ENCODE data around the gene U2SURP.
"Not testable (repeated sequence)": the region's sequence is repeated elsewhere in the genome, so short reads cannot be mapped to it uniquely, and the experiment has no call there.

The U2SURP gene

DNA sequence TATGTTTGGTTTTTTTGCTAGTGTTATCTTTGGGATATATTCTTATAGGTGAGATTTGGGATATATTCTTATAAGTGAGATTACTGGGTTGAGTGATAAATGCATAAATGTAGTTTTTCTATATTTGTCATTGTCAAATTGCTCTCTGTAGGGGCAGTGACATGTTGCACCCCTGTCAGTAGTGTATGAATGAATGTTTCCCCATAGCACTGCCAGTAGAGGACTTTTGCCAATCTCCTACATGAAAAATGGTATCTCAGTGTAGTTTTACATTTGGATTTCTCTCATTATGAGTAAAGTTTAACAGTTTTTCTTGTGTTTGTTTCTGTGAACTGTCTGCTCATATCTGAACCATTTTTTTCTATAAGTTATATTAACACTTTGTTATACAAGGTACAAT, 13.6 kb downstream of the U2SURP start:
- no peak for DNase-seq (ENCODE audit: low spot score)

DNA sequence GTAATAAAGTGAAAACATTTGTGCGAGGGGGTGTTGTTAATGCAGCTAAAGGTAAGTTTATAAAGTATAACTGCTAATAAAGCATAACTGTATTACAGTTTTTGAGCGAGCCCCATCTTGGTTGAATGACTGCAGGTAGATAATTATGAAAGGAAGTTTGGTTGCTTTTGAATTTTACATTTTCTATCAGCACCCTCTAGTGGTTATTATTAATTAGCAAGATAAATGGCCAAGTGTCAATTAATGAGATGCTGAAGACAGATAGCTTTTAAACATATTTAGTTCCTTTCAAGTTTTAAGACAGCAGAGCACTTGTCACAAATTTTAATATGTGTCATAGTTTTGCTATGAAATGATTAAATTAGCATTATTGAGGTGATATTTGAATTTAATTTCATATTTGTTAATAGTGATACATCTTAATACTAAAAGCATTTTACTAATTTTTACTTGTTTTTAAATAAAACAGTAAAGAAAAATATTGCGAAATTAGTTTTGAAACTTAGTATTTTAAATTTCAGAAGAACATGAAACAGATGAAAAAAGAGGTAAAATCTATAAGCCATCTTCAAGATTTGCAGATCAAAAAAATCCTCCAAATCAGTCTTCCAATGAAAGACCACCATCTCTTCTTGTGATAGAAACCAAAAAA, 15.1 kb downstream of the U2SURP start:
- DNase-seq (ENCODE audit: low spot score): no peak

DNA sequence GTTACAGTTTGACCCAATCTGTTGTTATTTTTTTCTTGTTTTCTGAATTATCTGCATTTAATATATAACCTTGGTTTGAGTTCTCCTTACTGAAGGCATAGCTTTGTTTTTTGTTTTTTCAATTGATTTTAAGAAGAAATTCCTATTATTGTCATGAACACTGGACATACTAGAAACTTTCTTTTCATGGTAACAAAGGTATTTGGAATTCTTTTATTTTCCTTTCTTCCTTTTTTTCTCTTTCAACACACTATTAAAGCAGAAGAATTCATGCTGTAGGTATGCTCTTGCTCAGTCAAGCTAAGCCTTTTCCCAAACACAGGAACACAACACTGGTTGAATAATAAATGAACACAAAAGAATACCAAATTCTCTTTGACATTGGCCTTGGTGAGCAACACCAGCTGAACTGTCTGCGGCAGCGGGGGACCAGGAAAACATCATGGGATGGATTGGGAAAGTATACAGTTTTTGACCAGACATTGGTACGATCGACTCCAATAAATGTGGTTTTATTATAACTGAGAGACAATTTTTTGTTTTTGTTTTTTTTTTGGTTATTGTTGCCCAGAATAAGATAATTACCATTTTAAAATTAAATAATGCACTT, 23.1 kb downstream of the U2SURP start:
- no peak for DNase-seq (ENCODE audit: low spot score)

DNA sequence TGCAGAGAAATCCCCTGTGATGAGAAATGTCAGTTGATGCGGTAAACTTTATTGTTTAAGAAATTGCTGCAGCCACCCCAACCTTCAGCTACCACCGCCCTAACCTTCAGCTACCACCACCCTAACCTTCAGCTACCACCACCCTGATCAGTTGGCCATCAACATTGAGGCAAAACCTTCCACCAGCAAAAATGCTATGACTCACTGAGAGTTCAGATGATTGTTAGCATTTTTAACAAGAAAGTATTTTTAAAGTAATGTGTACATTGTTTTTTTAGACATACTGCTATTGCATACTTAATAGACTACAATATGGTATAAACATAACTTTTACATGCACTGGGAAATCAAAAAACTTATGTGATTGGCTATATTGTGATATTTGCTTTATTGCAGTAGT, 30.0 kb downstream of the U2SURP start:
- no peak for DNase-seq (ENCODE audit: low spot score)

DNA sequence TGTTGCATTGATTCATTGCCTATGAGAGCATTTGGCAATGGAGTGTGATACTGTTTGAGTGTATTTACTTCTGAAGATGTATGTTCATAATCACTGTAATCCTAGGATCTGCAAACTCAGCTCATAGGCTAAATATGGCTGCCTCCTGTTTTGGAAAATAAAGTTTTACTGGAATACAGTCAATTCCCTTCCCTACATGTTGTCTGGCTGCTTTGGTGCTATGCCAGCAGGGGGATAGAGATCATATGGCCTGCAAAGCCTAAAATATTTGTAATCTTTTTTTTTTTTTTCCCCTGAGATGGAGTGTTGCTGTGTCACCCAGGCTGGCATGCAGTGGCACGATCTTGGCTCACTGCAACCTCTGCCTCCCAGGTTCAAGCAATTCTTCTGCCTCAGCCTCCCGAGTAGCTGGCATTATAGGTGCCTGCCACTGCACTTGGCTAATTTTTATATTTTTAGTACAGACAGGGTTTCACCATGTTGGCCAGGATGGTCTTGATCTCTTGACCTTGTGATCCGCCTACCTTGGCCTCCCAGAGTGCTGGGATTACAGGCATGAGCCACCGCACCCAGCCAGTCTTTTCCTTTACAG, 30.5 kb downstream of the U2SURP start:
- DNase-seq (ENCODE audit: low spot score): not testable (repeated sequence)

DNA sequence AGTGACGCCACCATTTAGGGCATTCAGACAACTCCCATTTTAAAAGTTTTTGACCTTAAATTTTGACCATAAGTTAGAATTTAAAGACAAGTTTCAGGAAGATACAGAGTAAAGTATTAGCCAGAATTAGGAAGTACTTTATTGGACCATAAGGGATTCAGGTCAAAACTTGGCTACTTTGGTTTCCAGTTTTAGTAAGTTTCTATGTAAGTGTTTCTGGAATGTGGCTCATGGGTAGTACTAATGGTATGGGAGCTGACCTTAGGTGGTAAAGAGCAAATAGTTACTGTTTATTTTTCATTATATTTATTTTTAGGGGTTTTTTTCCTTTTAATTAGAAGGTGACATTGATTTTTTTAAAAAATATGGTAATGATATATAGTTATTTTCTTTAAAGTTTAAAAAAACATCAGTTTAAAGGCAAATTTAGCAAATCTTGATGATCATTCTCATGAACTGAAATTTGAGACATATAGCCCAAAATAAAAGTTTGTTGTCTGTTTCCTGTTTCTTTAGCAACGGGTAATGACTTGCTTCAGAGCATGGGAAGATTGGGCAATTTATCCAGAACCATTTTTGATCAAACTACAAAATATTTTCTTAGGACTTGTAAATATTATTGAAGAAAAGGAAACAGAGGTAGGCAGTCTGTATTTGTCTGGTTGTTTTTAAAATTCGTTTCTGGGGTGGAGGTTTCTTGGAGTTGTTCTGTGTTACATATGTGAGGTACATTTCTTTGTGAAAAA, 34.3 kb downstream of the U2SURP start:
- DNase-seq (ENCODE audit: low spot score): peak; percentile 11

DNA sequence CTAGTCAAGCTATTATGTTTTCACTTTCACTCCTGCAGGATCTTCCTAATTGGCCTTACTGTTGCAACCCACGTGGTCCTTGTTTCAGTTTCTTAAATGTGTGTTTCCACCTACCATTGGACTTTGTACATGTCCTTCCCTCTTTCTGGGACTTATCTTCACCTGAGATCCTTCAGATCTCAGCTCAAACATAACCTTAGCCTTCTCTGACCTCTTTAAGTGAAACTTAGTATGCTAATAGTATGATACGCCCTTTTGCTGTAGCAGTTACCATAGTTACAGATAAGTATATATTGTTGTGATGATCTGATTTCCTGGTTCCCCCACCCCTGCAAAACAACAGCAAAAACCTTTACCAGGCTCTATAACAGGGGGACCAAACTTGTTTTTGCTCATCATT, 35.2 kb downstream of the U2SURP start:
- DNase-seq (ENCODE audit: low spot score): no peak

DNA sequence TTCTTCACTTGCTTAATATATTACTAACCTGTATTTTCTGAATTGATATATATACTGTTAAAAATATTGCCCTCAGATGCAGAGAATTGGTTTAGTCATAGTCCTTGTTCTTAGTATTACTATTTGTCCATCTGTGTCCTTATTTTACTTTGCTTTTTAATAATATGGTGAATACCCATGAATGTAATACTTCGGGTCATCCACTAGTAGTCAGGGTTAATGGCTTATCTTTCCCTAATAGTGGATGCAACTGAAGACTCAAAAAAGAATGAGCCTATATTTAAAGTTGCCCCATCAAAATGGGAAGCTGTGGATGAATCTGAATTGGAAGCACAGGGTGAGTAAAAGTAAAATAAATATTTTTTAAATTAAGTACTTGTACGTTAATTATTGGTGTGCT, 36.5 kb downstream of the U2SURP start:
- no peak for DNase-seq (ENCODE audit: low spot score)

DNA sequence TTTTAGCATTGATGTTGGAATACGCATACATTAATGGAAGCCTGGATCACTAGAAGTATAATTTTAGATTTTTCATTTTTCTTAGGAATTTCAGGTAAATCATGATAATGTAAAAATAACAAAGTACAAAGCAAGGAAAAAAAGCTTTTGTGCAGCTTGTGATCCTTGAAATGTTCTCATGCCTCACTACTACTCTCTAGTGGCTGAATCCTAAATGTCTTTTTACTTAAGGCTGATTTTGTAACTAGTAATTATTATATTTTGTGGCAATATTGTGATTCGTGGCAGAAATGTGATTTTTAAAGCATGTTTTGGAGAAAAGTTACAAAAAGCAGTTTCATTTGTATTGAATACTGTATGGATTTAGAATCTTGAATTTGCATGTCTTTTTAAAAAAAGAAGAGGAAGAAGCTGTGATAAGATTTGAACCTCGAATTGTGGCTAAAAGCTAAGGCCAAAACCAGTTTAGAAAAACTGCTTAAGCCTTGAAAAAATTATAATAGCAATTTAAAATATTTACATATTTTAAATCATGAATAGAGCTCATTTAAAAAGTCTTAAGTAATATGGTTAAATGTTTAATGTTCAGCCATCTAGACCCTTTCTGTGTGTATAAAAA, 39.0 kb downstream of the U2SURP start:
- peak; percentile 11 for DNase-seq (ENCODE audit: low spot score)

DNA sequence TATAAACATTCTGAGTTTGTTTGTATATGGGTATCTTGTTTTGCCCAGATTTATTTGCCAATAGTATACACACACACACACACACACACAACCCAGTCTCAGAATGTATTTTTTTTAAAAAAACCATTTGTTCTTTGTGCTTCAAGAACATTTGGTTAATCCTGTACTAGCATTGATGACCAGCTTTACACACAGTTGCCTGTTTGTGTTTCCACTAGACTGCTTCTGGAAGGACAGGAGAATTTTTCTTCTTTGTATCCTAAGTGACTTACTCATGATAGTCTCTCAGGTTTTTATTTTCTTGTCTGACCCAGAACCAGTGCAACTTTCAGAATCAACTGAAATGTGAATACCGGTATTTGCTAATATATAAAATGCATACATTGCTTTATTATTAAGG, 40.5 kb downstream of the U2SURP start:
- DNase-seq (ENCODE audit: low spot score): no peak

DNA sequence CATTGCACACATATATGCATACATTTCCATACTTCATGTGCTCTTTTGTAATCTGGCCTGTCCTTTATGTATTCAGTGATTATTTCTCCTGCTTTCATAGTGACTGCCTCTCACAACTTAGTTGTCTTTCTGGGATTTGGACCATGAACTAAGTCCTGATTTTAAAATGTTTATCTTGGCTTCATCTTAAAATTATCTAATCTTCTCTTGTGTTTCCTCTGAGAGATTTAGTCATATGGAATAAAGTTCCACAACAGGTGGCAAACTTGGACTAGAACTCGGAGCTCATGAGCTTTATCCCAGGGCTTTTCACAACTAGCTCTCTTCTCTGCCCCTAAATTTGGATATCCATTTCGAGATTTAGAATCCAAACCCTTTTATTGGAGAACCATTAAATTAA, 44.3 kb downstream of the U2SURP start:
- DNase-seq (ENCODE audit: low spot score): no peak

DNA sequence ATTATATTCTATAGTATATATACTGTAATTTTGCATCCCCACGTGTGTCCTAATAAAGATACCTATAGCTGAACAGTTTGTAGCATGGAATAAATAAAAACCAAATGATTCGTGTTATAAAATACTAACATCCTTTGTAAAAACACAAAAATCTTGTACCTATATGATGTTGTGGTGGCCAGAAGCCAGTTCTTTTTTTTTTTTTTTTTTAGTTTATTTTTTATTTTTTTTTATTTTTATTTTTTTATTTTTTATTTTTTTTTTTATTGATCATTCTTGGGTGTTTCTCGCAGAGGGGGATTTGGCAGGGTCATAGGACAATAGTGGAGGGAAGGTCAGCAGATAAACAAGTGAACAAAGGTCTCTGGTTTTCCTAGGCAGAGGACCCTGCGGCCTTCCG, 44.7 kb downstream of the U2SURP start:
- not testable (repeated sequence) for DNase-seq (ENCODE audit: low spot score)

DNA sequence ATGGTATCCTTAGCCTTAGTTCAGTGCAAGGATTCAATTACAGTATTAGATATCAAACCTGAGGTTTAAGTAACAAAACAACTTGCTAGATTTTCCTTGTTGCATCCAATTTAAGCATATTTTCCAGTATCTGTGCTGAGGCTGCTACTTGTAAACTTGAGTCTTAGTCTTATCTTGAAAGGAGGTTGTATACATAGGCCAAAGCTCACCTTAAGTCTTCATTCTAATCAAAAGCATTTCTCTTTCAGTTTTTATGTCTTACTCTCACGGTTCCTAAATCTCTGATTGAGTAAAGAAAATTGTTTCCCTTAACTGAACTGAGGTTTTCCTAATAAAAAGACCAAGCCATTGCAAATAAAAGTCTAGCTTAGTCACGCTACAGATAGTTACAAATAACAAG, 52.6 kb downstream of the U2SURP start:
- DNase-seq (ENCODE audit: low spot score): no peak

DNA sequence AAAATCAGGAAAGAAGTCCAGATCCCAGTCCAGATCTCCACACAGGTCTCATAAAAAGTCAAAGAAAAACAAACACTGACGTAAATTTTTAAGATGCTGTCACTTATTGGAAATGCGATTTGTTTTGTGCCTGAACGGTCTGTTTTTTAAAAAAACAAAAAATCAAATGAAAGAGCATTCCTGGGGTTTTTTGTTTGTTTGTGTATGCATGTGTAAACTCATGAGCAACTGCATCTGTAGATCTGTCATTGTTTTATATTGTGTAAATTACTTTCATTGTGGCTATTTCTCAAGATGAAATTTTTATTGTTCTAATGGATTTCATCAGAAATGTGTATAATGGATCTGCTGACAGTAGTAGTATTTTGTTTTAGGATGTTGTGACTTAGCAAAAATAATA, 55.0 kb downstream of the U2SURP start:
- no peak for DNase-seq (ENCODE audit: low spot score)

DNA sequence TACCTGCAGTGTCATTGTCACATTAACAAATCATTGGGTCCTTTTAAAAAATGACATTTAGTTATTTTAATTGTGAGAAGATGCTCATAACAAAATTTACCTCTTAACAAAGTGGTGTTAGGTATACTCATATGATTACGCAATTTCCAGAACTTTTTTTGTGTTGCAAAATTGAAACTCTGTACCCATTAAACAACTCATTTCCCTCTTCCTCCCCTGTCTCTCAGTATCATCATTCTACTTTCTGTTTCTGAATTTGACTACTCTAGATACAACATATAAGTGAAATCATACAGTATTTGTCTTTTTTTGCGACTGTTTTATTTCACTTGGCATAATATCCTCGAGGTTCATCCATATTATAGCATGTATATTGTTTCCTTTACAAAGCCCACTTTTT, 59.5 kb downstream of the U2SURP start:
- DNase-seq (ENCODE audit: low spot score): no peak

DNA sequence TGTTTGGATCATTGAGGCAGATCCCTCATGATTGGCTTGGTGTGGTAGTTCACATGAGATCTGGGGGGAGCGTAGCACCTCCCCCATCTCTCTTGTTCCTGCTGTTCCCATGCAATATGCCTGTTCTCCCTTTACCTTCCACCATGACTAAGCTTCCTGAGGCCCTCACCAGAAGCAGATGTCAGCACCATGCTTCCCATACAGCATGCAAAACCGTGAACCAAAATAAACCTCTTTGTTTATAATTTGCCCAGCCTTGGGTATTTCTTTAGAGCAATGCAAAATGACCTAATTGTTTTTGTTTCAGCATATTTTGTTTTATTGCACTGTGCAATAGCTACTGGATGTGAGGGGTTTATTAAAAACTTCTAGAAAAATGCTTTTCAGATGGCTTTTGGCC, 61.6 kb downstream of the U2SURP start:
- no peak for DNase-seq (ENCODE audit: low spot score)

DNA sequence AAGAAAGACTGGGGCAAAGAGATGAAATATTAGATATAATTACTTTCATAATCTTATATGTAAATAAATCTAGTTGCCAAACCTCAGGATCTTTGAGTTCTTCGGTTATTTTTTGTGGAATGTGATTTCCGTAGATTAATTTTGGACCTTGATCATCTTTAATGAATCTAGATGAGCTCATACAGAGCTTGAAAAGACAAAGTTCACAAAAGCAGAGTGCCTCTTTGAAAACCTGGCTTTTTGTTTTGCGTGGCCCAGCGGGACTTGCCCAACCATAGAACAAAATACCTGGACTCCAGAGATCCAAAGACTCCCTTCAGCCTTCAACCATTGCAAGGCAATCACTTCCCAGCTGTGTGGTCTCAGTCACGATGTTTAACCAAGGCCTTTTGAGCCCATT, 63.4 kb downstream of the U2SURP start:
- no peak for DNase-seq (ENCODE audit: low spot score)

DNA sequence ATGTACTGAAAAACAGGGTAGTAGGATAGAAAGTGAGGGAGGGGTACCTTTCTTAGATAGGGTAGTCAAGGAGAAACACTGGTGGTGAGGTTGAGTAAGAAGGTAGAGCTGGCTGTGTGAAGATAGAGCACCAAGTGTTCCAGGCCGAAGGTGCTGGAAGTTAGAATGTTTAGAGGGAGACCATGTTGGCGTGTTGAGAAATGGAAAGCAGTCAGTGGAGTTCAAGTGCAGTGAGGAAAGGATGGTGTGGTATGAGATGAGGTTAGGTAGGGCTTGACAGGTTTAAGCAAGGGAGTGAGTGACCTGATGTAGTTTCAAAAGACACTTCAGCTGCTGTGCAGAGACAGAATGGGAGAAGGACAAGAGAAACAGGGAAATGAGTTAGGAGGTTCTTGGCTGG, 64.0 kb downstream of the U2SURP start:
- DNase-seq (ENCODE audit: low spot score): no peak

DNA sequence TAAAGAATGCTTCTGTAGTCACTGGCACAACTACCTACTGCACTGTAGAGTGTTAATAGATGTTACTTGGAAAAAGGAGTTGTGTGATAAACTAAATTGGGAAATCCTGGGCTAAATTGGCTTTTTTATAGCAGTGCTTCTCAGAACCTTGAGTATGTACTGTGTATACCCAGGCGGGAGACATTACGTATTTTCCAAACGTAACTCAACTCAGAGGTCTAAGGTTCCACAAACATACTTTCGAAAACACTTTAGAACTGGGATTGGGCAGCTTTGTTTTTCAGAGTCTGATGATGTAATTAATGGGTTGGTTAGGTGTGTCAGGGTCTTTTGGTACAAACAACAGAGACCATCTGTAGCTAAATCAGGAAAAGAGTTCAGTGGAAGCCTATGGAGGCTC, 64.7 kb downstream of the U2SURP start:
- no peak for DNase-seq (ENCODE audit: low spot score)

DNA sequence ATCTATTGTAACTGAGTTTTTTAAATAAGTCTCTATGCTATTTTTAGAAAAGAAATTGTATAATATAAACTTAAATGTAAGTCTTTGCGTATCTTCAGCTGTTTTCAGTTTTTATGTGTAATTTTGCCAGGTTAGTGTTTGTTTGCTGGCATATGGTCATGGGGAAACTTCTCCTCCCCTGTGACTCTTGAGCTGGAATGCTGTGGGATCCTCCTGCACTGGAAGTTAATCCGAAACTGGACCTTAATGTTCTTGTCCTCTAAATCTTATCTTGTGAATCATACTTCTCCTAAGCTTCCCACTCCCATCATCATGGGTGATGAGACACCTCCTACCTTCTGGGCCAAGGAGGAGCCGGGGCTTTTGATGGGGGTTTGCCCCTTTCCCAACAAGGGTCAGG, 65.8 kb downstream of the U2SURP start:
- DNase-seq (ENCODE audit: low spot score): peak; percentile 54

DNA sequence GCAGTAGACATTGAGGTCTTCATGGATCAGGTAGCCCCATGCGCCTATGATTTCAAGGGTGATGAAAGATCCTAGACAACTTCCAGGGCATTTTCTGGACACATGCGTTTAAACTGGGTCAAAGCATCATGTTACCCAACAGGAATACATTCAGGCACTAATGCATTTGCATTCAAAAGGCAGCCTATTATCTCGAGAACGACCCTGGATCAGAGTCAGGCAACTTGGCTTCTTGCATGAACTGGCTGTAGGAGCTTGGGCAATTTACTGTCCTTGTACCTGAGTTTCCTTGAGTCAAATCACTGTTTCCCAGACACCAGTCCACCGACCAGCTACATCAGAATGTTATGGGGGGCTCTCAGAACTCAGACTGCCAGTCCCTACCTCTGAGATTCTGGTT, 66.7 kb downstream of the U2SURP start:
- no peak for DNase-seq (ENCODE audit: low spot score)

DNA sequence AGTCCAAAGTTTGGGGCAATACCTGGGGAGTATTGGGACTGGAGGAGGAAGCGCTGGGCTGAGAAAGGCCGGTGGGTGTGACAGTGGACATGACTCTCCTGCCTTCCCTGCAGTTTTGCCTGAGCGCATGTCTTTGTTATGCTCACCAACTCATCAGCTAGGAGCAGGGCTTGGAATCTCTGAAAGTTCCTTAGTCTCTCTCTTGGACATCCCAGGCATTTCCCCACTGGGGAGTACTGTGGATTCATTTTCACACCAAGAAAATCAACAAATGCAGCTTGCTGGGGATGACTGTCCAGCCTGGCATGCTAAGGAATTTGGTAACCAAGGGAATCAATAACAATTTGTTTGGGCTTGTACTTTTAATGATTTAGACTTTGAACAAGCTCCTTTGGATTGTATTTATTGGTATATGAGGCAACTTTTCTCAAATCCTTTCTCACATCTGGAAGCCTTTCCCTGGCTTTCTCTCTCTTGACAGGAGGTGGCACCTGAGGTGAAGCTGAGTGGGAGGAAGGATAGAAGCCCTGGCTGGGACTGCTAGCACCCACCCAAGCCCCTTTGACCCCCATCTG, 69.7 kb downstream of the U2SURP start:
- DNase-seq (ENCODE audit: low spot score): peak; percentile 92

All from AG20443 (cell line).